K562 (cell line): ENCODE measurements around the gene LRIT1. TPM values are rescaled to one million over a fixed set of nuclear protein-coding genes. Genes with fewer than 3 reads are reported as not detected.

Experiments used
- BRF1 ChIP-seq: IDR thresholded peaks from 3 replicates; pipeline ENCODE4 v1.6.1; 2011; ENCODE audit warnings: borderline replicate concordance, mild to moderate bottlenecking; ENCODE audit not compliant: insufficient read length; ENCODE audit errors: extremely low read depth
- CHCHD3 ChIP-seq: fragments of 250-450 bp; sonication (Bioruptor Pico); IDR thresholded peaks from 2 replicates; pipeline ENCODE4 v2.1.2; 2022; ENCODE audit warnings: mild to moderate bottlenecking
- HDAC1 ChIP-seq, 2 experiments: fragments of 450-650 bp; IDR thresholded peaks; 2 replicates each; pipeline ENCODE4 v1.6.1; 2016 to 2017; ENCODE audit warnings: inconsistent platforms in 1 of 2, mild to moderate bottlenecking in 1 of 2, moderate library complexity in 1 of 2
- HNRNPUL1 ChIP-seq: fragments of 200-400 bp; formaldehyde crosslinking; IDR thresholded peaks from 2 replicates; pipeline ENCODE4 v1.6.1; 2017; ENCODE audit warnings: low read length
- KLF10 ChIP-seq: fragments of 250-450 bp; sonication (Bioruptor Pico); IDR thresholded peaks from 2 replicates; pipeline ENCODE4 v1.6.1; 2021; ENCODE audit warnings: matching md5 sums
- MAX ChIP-seq: sonication (generic); formaldehyde crosslinking; IDR thresholded peaks from 2 replicates; pipeline ENCODE4 v1.9.0; 2022; ENCODE audit warnings: mild to moderate bottlenecking, missing genetic modification reagents
- POLR2H ChIP-seq: IDR thresholded peaks from 2 replicates; pipeline ENCODE4 v1.6.1; 2016; ENCODE audit warnings: missing genetic modification characterization, low read depth, mild to moderate bottlenecking, control low read depth, missing compliant biosample characterization, moderate library complexity
- PPARD ChIP-seq: fragments of 250-450 bp; sonication (Bioruptor Pico); IDR thresholded peaks from 2 replicates; pipeline ENCODE4 v1.8.0; 2022; ENCODE audit warnings: inconsistent platforms, mild to moderate bottlenecking, moderate library complexity
- PRMT5 ChIP-seq: sonication (generic); formaldehyde crosslinking; IDR thresholded peaks from 2 replicates; pipeline ENCODE4 v1.5.0; 2020; ENCODE audit warnings: missing genetic modification reagents
- THAP7 ChIP-seq: fragments of 250-450 bp; sonication (Bioruptor Pico); IDR thresholded peaks from 2 replicates; pipeline ENCODE4 v1.5.0; 2021
- THRB ChIP-seq: fragments of 450-650 bp; formaldehyde crosslinking; conservative IDR thresholded peaks from 2 replicates; pipeline ENCODE4 v1.4.0; 2022; ENCODE audit warnings: mild to moderate bottlenecking, missing genetic modification characterization
- VEZF1 ChIP-seq: fragments of 200-800 bp; sonication (Bioruptor generic); IDR thresholded peaks from 2 replicates; pipeline ENCODE4 v1.6.1; 2017; ENCODE audit warnings: missing genetic modification characterization, missing compliant biosample characterization
- ZFP30 ChIP-seq: fragments of 250-450 bp; sonication (Bioruptor Pico); IDR thresholded peaks from 2 replicates; pipeline ENCODE4 v1.8.0; 2022; ENCODE audit warnings: moderate library complexity, mild to moderate bottlenecking, inconsistent platforms, borderline replicate concordance
- ZNF124 ChIP-seq: sonication (generic); formaldehyde crosslinking; IDR thresholded peaks from 2 replicates; pipeline ENCODE4 v1.8.1; 2022; ENCODE audit warnings: missing genetic modification reagents
- ZNF407 ChIP-seq: fragments of 450-650 bp; IDR thresholded peaks from 2 replicates; pipeline ENCODE4 v1.6.1; 2016; ENCODE audit warnings: low read depth
- ZNF561 ChIP-seq: fragments of 450-650 bp; formaldehyde crosslinking; conservative IDR thresholded peaks from 2 replicates; pipeline ENCODE4 v1.4.0; 2020; ENCODE audit warnings: mild to moderate bottlenecking, moderate library complexity
- polyA plus RNA-seq, 8 experiments: library from polyadenylated mRNA; depleted of rRNA in 4 of 8; stranded (reverse) in 5 of 8; unstranded in 3 of 8; fragments of >200 nt; fragmentation: Nextera tagmentation in 2 of 8; fragmentation: Illumina TruSeq in 1 of 8; extraction: Ambion mirVana in 2 of 8; extraction: Trizol in 1 of 8; gene quantifications; 2 replicates each; pipeline versions ENCODE4 v1.2.1 to v1.2.3, GENCODE V29; 2011 to 2014; ENCODE audit warnings: inconsistent platforms in 1 of 8, missing spikeins in 1 of 8
- total RNA-seq, 7 experiments: library from RNA; depleted of rRNA in 6 of 7; stranded (reverse); fragments of >200 nt in 6 of 7; fragmentation: Illumina TruSeq in 2 of 7; extraction: Trizol in 2 of 7; gene quantifications; 2 replicates each; pipeline versions ENCODE4 v1.2.1 to v1.2.3, GENCODE V29; 2011 to 2021; ENCODE audit warnings: low replicate concordance in 1 of 7

LRIT1 gene
- total and polyA plus RNA-seq, 9 of the 15 experiments (the other 6 are each of a cell fraction or from before 2014, with no cell fraction given): not detected

- TF ChIP-seq ZNF407 (no peak), PPARD (CRISPR knock-in tag) (no peak), ZNF124 (CRISPR knock-in tag) (0 out of 2 replicates have a peak, but pooled peaks have one; percentile 82), THRB (CRISPR knock-in tag) (no peak), MAX (CRISPR knock-in tag) (peak; percentile 97), KLF10 (CRISPR knock-in tag) (no peak), THAP7 (no peak), ZNF561 (no peak), HNRNPUL1 (no peak), CHCHD3 (CRISPR knock-in tag) (no peak), HDAC1 (IDR thresholded peaks at IDR 0.05) (no peak), POLR2H (no peak), ZFP30 (CRISPR knock-in tag) (no peak), BRF1 (no peak), VEZF1 (CRISPR knock-in tag) (peak; percentile 27; the same call in 1 of the 2 replicates), PRMT5 (CRISPR knock-in tag) (no peak)
Observed at GRCh38 chr10:84256510-84257342, 15.4 kb upstream of the LRIT1 start (continued).
